GM21360 (cell line): ENCODE measurements around the gene NDOR1.

Experiments
- ATAC-seq: cut with Tn5 transposase; IDR thresholded peaks from one replicate; pipeline ENCODE4 v1.9.1; 2021; ENCODE audit warnings: mild to moderate bottlenecking, moderate library complexity; ENCODE audit not compliant: unreplicated experiment

The NDOR1 gene

GRCh38 chr9:137182836-137183235 lies 22.7 kb upstream of the NDOR1 start:
- no peak for ATAC-seq

DNA sequence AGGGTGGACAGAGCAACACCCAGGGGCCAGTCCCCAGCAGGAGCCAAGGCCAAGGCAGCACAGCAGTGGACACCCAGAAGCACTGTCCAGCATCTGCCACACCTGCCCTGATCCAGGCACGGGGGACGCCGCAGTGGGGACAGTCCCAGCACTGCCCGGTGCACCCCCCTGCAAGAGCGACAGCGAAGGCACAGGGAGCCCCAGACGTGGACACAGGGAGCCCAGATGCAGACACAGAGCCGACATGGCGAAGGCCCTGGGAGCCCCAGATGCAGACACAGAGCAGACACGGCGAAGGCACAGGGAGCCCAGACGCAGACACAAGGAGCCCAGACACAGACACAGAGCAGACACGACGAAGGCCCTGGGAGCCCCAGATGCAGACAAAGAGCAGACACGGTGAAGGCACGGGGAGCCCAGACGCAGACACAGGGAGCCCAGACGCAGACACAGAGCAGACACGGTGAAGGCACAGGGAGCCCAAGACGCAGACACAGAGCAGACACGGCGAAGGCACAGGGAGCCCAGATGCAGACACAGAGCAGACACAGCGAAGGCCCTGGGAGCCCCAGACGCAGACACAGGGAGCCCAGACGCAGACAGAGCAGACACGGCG lies 21.4 kb upstream of the NDOR1 start:
- no peak for ATAC-seq

- ATAC-seq = no peak
Observed at GRCh38 chr9:137184881-137185660, 20.4 kb upstream of the NDOR1 start.

DNA sequence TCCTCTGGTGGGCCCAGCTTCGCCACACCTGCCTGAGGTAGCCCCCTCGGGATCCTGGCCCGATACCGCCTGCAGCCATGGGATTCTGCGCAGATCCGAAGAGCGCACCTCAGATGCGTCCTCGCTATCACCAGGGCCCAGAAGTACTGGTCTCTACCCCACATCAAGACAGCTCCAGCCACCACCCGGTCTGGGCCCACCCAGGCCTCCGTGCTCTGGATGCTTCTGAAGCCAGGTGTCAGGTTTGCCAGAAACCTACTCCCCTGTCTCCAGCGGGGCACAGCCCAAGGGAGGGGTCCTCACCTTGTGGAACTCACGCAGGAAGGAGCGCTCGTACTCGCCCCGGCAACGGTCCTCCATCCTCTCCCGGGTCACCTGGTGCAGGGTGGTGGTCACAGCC lies 19.6 kb upstream of the NDOR1 start:
- no peak for ATAC-seq

DNA sequence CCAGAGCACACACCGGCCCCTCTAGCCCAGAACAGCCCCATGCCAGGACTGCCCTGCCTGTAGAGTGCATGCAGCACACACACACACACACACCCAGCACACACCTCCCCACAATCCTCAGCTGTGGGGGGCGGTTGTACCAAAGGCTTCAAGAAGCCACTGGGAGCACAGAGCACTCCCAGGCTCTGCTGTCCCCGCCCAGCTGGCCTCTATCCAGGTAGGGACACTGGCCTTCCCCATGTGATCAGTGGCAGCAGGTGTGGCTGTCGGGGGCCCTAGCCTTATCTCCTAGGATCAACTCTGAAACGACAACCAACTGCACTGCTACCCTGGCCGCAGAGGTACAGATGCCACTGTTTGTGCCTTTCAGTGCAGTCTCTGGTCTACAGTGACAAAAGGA lies 19.1 kb upstream of the NDOR1 start:
- ATAC-seq = no peak

DNA sequence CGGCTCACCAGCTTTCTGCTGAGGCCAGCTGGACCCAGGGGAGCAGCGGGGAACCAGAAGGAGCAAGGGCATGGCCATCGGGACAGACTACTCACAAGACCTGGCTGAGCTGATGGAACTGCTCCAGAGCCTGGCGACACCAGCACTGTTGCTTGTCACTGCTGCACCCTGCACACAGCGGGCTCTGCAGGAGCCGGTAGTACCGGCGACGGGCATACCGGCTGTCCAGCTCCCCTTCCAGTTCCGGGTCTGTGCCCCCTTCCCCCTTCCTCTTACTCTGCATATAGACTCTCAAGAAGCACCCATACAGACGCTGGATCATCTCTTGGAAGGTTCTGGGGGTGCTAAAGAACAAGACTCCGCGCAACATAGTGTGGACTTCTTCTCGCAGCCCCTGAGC lies 18.1 kb upstream of the NDOR1 start:
- no peak for ATAC-seq

DNA sequence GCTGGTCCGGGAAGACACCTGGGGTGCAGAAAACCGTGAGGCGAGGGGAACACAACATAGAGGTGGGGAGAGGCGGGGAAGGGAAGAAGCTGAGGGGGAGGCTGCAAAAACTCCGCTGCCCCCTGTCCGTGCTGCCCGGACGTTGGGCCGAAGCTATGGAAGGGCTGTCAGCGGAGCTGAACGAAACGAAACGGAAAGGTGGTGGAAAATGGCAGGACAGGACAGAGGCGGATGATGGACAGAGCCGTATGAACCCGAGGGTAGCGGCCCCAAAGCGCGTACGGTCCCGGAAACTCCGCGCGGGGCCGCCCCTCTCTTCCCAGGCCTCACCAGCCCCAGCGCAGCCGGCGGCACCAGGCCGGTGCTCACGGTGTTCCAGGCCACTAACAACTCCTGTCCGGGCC lies 17.4 kb upstream of the NDOR1 start:
- no peak for ATAC-seq

- ATAC-seq = peak; percentile 68
Observed at GRCh38 chr9:137188490-137189296, 16.8 kb upstream of the NDOR1 start, which contains the start of the genes ANAPC2 and SSNA1. Gene ANAPC2, minus strand, starts transcription at chr9:137188560. Its CDS starts 28 bp downstream, at chr9:137188532. Gene SSNA1, plus strand, starts transcription at chr9:137188676. Its CDS starts 51 bp downstream, at chr9:137188727.

GRCh38 chr9:137189297-137190295 lies 15.9 kb upstream of the NDOR1 start:
- ATAC-seq = no peak

DNA sequence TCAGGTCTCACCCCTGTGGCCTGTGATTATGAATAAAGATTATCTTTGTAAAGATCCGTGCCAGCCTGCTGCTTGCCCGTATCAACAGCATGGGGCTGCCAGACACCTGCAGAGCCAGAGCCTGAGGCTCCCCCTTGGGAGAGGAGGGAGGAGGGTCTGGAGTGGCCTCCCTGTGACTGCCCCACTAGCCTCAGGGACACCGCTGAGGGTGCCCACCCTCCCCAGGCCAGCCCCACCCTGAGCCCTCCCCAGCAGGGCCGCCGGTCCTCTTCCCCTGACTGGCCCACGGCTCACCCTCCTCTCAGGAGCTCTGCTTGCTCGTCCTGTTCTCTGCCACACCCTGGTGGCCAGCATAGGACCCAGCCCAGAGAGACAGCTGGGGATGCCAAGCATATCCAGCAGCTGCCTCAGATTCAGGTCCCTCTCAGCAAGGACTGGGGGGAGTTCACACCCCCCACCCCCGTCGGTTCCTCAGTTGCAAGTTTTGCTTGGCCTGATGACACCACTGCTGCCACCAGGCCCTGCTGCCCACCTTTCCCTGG lies 15.1 kb upstream of the NDOR1 start:
- ATAC-seq = no peak

- no peak for ATAC-seq
Observed at GRCh38 chr9:137191245-137191644, 14.3 kb upstream of the NDOR1 start.

DNA sequence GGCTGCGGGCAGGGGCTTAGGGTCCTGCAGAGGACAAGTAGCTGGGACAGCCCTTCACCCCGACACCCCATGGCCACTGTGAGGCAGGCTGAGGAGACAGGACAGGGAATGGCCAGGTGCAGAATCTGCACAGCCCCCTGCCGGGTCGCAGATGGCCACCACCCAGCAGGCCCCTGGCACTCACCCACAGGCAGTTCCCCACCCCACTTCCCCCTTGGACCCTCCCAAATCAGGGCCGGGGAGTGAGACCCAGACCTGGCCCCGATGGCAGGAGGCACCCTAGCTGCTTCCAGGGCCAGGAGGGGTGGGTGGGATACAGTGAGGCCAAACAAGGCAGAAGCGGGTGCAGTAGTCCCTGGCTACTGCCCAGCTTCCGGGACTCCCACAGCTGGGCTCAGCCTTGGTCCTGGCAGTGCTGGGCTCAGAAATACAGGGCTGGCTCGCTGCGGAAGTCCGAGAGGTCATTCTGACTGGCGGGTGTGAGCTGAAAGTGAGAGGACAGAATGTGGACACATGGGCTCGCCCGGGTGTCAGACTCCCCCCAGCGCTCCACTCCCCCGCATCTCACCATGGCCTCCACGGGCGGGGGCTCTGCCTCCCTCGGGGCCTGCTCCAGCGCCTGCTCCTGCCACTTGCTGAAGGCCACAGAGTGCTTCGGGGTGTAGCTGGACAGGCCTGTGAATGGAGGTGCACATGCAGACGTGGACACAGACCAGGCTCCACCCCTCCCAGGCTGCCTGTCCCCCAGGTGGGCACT lies 13.6 kb upstream of the NDOR1 start:
- ATAC-seq = no peak

DNA sequence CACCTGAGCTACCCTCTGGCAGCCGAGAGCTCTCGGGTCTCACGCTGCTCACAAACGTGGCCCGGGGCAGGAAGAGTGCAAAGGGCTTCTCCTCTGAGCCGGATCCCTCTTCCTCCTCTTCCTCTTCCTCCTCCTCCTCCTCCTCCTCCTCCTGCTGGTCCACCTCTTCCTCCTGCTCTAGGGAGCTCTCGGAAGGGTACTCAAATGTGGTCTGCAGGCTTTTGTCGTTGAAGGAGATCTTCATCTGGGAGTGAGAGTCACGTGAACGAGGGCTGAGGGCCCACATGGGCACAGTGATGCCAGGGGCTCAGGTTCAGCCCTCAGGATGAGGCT lies 13.1 kb upstream of the NDOR1 start:
- no peak for ATAC-seq

- ATAC-seq = no peak
Observed at GRCh38 chr9:137192859-137193258, 12.6 kb upstream of the NDOR1 start.

DNA sequence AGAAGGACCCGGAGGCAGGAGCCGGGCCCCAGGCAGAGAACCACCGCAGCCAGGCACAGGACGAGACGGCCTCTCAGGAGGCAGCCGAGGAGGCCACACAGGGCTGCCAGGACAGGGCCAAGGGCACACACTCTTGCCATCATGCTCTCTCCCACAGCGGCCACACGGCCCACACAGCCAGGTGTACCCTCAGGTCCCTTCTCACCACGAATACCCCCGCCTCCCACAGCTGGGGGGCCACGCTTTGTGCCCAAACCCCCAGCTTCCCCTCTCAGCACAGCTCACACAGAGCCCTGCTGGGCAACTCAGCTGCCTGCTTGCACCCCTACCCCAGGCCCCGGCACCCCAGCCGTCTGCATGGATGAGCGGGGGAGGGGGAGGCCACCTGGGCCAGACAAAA lies 11.7 kb upstream of the NDOR1 start:
- ATAC-seq = no peak

- ATAC-seq = no peak
Observed at GRCh38 chr9:137194388-137194787, 11.1 kb upstream of the NDOR1 start.

DNA sequence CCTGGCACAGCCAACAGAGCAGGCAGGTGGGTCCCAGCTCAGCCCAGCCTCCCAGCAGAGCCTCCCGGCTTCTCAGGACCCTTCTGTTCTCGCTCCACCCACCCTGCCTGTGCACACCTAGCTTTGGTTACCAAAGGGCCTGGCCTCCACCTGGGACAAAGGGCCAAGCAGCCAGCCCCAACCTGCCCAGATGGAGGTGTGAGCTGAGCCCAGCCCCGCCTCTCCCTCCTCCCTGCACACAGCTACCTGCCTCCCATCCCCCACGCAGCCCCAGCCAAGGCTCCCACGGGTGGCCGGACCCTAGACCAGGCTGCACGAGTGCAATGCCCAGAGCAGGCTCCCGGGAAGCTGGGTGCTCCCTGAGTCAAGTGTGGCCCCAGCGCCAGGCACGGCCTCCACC lies 10.6 kb upstream of the NDOR1 start:
- no peak for ATAC-seq

DNA sequence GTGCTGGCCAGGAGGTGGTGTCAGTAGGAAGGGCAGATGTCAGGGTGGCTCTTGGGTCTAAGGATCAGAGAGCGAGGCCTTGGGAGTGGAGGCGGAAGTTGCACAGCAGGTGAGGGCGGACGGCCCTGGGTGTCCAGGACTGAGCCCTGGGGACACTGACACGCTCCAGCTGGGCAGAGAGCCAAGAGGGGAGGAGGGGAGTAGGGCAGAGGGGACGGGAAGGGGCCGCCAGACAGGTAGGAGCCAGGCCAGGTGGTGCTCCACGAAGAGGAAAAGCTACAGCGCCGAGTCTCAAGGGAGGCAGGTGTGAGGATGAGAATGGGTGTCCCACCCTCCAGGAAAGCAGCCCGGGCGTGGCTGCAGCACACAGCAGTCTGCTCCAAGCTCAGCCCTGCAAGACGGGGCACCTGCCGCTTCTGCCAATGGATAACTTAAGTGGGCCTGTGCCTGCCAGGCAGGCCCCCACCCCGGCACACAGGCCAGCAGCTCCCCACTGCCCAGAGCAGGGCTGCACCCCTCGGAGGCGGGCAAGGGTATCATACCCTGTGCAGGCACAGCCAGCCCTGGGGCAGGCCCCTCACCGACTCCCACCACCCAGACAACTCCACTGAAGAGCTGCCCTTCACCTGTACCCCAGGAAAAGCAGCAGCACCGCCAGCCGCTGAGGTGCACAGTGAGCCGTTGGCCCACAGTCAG lies 9.8 kb upstream of the NDOR1 start:
- ATAC-seq = no peak
